Fibroblast of the aortic adventitia (primary cell): ENCODE results near the gene IQUB. TPM values are rescaled to one million over a fixed set of nuclear protein-coding genes. Genes with fewer than 3 reads are reported as not detected.
A peak's percentile ranks its signal among the peaks of the same experiment; 100 is the strongest.
"Not testable (repeated sequence)": the region's sequence is repeated elsewhere in the genome, so short reads cannot be mapped to it uniquely, and the experiment has no call there.

Source experiments
- DNase-seq: peaks from one replicate; pipeline ENCODE4 v3.0.0-alpha.2; 2010; ENCODE audit warnings: low read depth
- H3K4me3 ChIP-seq: 2 replicates; pipeline ENCODE4 v1.5.1; 2011; ENCODE audit warnings: low read depth, mild to moderate bottlenecking, control low read depth, low read length, moderate library complexity
- CTCF ChIP-seq: IDR thresholded peaks from 2 replicates; pipeline ENCODE4 v1.5.1; 2011; ENCODE audit warnings: mild to moderate bottlenecking, low read length, control low read depth, inconsistent platforms; ENCODE audit not compliant: insufficient read depth
- total RNA-seq: library from RNA; depleted of rRNA; stranded (reverse); fragments of >200 nt; gene quantifications from 2 replicates; pipeline ENCODE4 v1.2.3, GENCODE V29; 2012; ENCODE audit warnings: low replicate concordance

IQUB gene
- total RNA-seq, 1 donor = 0.81 TPM

GRCh38 chr7:123494193-123494796 lies 40.1 kb downstream of the IQUB start:
- peak; percentile 68 for TF ChIP-seq CTCF
- no peak overlapping the region for H3K4me3 ChIP-seq
- peak; percentile 62 for DNase-seq

GRCh38 chr7:123492485-123492884 lies 41.9 kb downstream of the IQUB start:
- peak; percentile 10 for TF ChIP-seq CTCF
- no peak overlapping the region for H3K4me3 ChIP-seq
- no peak for DNase-seq

- no peak for DNase-seq
Observed at GRCh38 chr7:123485721-123486120, 48.7 kb downstream of the IQUB start.

GRCh38 chr7:123485187-123485586 lies 49.2 kb downstream of the IQUB start:
- no peak overlapping the region for H3K4me3 ChIP-seq
- TF ChIP-seq CTCF = no peak
- DNase-seq = peak; percentile 1

More at GRCh38 chr7:123485721-123486120, 48.7 kb downstream of the IQUB start:
- H3K4me3 ChIP-seq = no peak overlapping the region
- TF ChIP-seq CTCF = no peak

- no peak for DNase-seq
- H3K4me3 ChIP-seq = no peak overlapping the region
- no peak for TF ChIP-seq CTCF
Observed at GRCh38 chr7:123484199-123484598, 50.2 kb downstream of the IQUB start.

GRCh38 chr7:123480107-123480506 lies 54.3 kb downstream of the IQUB start:
- no peak overlapping the region for H3K4me3 ChIP-seq
- no peak for DNase-seq
- no peak for TF ChIP-seq CTCF

- not testable (repeated sequence) for DNase-seq, H3K4me3 ChIP-seq
Observed at GRCh38 chr7:123478056-123478455, 56.3 kb downstream of the IQUB start.
